Stimulated activated CD4-positive, alpha-beta T cell treated with anti-CD3 and anti-CD28 coated beads, Interleukin-1b, Interleukin-23, amount 100 ng/mL, for 48 hours (primary cell): ENCODE data around the gene CRYAB.

Experiments used
- DNase-seq: peaks from one replicate; pipeline ENCODE4 v3.0.0-alpha.2; 2020

The CRYAB gene, protein sequence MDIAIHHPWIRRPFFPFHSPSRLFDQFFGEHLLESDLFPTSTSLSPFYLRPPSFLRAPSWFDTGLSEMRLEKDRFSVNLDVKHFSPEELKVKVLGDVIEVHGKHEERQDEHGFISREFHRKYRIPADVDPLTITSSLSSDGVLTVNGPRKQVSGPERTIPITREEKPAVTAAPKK

DNA sequence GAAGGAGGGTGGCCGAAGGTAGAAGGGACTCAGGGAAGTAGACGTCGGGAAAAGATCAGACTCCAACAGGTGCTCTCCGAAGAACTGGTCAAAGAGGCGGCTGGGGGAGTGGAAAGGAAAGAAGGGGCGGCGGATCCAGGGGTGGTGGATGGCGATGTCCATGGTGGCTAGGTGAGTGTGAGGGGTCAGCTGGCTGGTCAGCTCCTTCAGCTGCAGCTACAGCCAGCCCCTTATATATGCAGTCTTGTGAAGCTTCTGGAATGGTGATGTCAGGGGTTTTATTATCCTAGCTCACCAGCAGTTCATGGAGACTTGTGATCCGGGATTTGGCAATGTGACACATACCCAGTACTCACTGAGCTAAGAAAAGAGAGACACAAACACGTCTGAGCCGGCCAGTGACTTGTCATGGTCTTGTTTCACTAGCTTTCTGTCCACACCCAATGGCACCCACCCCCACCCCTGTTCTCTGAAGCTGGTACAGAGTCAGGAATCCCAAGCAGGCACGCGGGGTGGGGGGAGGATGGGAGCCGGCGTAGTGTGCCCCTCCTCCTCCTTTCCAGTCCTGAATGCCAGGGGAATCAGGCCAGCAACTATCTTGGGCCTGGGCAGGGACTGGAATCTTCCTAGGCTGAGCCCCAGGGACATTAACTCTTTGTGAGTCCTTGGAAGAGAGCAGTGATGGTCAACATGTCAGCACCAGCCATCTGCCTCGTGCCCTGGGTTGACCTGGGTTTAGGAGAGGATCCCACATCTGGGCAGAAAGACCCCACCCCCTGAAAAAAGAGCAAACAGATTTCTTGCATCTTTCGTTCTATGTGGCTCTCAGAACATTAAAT lies at the start of gene CRYAB:
CRYAB (minus strand) TSS at position 208 of the 839 bp plus-strand sequence; CDS start at position 162, 46 bp downstream.
- no peak for DNase-seq

DNA sequence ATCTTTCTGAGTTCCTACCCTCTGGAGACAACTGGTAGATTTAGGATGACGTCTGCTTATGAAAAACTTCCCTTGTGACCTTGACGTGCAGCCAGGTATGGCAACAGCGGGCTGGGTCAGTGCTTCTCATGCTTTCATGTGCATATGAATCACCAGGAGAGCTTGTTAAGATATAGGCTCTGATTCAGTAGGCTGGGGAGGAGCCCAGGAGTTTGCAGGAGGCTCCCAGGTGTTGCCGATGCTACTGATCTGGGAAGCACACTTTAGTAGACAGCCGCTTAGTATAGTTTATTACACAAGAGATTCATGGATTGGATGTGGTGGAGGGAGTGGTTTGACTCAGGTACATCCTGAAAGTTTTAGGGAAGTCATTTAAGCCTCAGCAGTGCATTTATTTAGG lies 49.3 kb upstream of the CRYAB start:
- no peak for DNase-seq

DNA sequence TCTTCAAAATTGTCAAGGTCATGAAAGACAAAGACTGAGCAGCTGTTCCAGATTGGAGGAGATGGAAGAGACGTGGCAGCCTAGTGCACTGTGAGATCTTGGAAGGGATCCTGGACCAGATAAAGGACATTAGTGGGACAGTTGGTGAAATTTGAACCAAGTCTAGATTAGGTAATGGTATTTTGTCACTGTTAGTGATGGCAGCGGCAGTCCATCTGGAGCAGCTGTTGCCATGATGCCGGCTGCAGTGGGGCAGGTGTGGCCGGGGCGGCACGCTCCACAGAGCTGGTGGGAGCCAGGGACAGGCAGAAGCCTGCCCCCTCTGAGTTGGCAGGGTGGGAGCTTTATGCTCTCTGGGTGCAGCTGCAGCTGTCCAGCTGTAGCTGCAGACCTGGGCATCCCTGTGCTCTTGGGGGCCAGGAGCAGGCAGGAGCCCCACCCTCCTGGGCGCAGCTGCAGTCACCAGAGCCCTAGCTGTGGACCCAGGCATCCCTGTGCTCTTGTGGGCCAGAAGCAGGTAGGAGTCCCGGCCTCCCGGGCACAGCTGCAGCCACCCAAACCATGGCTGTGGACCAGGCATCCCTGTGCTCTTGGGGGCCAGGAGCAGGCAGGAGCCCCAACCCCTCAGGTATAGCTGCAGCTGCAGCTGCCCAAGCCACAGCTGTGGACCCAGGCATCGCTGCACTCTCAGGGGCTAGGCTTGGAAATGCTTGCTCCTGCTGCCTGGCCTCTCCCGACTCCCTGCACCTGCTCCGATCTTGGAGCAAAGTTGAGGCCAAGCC lies 46.3 kb upstream of the CRYAB start:
- DNase-seq, result no peak

DNA sequence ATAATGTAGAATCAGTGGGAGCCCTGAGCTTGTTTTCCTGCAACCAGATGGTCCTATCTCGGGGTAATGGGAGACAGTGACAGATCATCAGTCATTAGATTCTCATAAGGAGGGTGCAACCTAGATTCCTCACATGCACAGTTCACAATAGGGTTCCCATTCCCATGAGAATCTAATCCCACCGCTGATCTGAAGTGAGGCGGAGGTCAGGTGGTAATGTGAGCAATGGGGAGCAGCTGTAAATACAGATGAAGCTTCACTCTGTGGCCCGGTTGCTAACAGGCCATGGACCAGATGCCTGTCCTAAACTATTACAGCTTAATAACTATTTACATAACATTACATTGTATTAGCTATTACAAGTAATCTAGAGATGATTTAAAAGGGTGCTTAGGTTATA lies 42.6 kb upstream of the CRYAB start:
- no peak for DNase-seq

DNA sequence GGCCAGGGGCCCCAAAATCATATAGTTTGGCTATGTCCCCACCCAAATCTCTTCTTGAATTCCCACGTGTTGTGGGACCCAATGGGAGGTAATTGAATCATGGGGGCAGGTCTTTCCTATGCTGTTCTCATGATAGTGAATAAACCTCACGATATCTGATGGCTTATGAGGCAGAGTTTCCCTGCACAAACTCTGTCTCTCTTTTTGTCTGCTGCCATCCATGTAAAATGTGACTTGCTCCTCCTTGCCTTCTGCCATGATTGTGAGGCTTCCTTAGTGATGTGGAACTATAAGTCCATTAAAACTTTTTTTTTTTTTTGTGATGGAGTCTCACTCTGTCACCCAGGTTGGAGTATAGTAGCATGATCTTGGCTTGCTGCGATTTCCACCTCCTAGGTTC lies 40.0 kb upstream of the CRYAB start:
- no peak for DNase-seq

DNA sequence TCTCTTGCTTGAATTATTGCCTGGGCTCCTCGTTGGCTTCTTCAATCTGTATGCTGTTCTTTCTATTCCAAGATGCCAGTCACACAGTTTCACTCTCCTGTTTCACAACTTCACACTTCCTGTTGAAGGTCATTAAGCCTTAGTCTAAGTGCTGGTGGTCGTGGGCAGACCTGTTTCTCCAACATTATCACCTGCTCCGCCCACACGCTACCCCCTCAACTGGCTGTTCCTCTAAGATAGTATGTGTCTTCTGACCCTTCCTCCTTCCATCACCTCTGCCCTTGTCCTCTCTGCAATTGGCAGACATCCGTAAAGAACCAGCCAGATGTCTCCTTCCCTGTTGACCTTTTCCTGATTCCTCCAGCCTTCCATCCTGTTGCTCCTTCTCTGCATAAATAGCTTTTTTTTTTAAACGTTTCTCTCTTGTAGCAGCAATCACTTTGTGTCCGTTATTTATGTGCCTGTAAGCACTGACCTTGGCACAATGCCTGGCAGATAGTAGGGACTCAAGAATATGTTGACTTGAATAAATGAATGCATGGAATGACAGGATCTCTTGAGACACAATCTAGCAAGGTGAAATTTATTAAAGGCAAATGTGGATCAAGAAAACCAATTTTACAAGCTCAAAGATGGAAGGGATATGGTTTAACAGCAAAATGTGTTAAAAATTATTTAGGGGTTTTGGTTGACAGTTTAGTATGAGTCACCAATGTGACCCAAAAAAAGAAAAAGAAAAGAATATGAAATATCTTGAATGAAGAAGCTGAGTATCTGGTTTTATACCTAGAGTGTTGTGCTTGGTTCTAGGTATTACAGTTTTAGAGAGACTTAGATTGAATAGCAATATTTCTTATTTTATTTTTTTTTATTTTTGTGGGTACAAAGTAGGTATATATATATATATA lies 38.2 kb upstream of the CRYAB start:
- DNase-seq, result no peak

DNA sequence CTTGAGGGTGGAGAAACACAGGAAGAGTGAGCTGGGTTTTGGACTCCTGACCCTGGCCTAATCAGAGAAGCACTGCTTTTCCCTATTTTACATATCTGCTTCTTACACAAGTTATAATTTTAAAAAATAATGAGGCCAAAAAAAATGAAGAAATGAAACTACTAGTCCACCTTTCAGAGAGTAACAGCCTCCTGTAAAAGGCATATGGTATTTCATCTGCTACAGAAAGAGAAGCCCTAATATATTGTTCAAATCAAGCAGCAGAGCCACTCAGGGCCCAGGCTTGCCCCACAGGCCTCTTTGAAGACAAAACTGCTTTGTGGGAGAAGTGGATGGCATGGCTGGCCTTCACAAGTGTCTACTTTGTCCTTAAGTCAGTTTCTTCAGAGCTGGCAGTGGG lies 35.6 kb upstream of the CRYAB start:
- DNase-seq, result no peak

DNA sequence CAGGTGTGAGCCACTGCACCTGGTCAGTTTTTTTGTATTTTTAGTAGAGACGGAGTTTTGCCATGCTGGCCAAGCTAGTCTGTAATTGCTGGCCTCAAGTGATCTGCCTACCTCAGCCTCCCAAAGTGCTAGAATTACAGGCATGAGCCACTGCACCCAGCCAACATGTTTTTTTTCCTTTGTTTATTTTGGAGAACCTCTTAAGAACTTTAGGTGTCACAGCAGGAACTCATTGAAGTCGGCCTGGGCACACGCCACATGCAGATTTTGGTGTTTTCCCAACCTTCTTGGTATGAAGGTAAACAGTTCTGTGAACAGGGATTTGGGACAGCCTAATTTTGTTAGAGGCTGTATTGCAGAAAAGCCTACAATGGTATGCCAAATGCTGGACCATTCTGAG lies 34.9 kb upstream of the CRYAB start:
- DNase-seq, result no peak

DNA sequence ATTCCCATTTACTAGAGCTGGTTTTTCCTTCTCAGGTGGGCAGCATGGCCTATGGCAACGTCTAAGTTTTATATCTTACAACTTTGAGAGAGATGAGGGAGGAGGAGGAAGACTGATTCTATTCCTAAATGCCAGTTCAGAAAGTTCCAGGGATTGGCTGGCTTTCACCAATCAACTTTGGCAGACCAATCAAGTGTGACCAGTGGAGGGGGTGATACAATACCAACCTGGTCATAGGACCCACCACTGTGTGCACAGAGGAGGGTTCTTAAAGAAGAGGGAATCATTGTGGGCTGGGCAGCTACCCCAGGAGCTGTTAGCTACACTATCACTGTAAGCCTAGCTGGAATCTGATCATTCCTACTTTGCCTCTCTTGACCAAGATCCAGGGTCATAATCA lies 33.6 kb upstream of the CRYAB start:
- no peak for DNase-seq

DNA sequence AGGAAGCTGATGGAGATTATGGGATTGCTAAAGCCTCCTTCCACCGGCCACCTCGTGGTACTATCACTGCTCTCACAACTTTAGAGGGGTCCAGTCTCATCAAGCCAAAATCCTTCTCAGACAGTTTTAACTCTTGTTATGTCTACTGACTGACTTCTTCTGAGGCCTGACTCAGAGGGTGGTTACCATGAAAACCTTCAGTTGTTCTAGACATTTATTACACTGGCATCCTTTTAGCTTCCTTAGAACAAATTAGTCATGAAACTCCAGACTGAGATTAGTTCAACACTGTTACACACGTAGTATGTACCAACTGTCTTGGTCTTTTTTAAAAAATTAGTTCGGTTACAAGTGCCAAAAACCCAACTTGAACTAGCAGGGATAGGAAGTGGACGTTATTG lies 33.1 kb upstream of the CRYAB start:
- DNase-seq, result no peak

DNA sequence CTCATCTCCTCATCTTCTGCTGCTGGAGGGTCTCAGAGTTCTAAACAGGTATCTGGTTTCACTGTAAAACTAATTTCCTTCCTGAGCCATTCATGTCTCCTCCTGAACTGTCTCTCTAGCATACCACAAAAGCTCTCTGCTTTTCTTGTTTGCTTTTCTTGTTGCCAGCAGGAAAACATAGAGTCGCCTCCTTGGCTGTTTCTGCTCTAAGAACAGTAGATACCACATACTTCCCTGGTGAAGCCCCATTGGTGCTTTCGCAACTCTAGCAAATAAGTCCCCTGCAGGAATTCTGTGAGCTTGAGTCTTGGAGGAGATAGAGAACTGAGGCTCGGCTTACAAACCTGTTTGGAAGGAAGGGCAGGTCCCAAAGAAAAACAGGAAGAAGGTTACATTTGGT lies 32.6 kb upstream of the CRYAB start:
- no peak for DNase-seq

DNA sequence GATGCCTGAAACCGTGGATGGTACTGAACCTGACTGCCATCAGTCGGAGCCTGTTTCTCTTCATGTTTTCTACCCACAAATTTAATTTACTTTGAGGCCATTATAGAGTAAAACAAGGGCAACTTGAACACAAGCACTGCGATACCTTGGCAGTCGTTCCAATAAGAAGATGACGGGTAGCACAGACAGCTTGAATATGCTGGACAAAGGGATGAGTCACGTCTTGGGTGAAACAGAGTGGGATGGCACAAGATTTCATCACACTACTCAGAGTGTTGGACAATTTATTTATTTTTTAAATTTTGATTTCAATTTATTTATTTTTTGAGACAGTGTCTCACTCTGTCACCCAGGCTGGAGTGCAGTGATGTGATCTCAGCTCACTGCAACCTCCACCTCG lies 31.3 kb upstream of the CRYAB start:
- DNase-seq, result no peak

DNA sequence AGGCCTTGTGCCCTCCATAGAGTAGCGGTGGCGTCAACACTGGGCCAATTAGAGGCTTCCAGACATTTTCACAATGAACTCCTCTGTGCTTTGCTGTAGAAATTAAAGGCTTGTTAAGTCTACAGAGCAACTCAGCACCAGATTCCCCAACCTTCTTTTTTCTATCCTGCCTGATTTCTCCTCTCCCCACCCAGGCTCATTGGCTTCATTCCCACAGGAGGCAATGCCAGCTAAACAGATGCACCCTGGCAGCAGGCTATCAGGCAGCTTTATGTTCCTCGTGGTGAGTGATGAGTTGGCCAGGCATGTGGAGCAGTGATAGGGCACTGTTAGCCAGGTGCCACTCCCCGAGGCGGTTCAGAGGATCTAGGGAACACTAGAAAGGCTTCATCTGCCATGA lies 30.4 kb upstream of the CRYAB start:
- DNase-seq, result no peak

DNA sequence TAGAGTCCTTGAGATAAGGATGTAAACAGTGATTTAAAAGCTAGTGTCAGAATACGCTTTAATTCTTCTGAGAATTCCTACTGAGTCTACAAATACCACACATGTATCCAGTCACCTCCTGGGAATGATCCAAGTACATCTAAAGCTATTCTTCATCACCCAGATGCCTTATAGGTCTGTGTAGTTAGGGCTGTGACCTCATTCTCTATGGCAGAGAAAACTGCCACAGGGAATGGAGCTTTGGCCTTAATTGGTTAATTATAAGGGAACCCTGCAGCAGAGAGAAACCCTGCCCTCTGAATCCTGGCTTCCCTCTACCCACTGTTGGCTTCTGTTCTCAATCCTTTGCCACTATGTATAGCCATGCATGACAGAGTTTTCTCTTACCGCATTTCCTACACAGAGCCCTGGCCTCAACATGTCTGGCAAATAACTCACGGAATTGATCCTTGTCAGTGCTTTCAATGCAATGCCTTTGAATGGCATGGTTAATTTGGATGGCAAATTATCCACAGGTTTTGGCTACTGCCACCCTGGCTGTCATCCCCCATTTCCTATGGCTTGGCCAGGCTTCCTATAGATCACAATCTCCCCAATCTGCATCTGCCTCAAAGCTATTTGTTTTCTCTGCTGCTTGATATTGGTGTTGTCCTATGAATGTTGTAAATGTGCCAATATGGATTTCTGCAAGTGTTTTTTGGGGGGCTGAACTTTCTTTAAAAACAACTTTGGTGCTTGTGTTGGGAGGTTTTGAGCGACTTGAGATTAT lies 28.4 kb upstream of the CRYAB start:
- DNase-seq, result no peak

DNA sequence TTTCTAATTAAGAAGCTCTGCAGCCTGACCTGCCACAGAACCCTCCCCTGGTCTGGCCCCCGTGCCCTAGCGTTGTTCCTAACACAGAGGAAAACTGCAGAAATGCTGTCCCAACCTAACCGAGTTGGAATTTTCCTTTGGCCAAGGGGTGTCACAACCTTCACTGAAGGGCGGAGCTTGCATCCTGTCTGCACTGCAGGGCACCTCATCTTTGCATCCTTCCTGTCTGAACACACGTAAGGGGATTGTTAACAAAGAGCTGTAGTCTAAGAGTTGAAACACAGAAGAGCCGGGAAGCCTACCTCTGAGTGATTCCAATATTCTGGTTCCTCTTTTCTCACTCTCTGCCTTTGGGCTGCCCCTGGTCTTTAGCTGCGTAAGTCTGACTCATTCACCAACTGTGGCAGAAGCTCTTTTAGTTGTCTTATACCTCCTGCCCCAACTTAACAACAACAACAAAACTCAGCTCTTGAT lies 27.2 kb upstream of the CRYAB start:
- peak; percentile 65 for DNase-seq

DNA sequence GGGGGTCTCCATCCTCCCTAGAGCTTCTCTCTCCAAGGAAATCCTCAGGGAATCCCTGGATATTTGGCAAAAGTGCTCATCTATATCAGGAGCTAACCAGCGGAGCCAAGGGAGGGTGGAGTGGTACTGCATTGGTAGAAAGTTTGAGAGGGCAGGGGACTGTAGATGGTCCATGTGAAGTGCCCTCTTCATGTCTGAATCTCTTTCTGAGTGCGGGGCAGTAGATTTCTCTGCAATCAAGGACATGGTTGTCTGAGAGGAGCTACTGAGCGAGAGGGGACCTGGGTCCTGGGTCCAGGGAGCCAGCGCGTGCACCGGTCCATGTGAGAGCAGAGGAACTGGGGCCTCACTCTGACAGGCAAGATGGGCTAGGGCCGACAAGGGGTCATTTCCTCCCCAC lies 26.3 kb upstream of the CRYAB start:
- DNase-seq, result no peak

DNA sequence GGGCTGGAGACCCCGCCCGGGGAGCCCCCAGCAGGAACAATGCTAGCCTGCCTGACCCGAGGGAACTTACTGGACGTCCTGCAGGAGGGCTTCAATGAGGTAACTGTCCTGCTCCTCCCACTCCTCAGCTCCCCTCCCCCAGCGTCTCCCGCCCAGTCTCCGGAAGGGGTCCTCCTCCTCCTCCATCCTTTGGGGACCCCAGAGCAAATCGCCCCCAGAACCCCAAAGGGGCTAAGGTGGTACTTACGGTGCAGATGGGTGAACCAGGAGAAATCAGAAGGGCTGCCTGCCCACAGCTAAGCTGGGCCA lies 25.8 kb upstream of the CRYAB start:
- DNase-seq, result no peak

DNA sequence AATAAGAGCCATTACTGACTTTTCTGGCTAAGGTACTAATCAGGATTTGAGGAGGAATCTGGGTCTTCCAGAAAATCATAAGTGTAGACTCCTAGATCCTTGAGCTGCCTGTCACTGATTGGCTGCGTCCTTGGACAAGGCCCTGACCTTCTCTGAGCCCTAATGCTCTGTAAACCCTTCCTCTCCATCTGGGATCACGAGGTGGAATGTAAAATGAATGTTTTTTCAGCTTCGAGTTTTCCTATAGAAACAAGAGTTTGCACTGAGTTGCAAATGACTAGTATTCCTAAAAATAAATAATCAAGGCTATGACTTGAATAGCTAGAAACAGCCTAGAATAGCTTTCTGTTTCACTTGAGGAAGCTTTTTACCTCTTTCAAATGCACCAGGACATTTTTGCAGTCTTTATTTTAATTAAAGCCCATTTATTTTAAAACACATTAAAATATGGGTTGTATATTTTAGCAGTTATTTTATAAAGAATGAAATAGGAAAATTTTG lies 24.5 kb upstream of the CRYAB start:
- DNase-seq, result no peak

DNA sequence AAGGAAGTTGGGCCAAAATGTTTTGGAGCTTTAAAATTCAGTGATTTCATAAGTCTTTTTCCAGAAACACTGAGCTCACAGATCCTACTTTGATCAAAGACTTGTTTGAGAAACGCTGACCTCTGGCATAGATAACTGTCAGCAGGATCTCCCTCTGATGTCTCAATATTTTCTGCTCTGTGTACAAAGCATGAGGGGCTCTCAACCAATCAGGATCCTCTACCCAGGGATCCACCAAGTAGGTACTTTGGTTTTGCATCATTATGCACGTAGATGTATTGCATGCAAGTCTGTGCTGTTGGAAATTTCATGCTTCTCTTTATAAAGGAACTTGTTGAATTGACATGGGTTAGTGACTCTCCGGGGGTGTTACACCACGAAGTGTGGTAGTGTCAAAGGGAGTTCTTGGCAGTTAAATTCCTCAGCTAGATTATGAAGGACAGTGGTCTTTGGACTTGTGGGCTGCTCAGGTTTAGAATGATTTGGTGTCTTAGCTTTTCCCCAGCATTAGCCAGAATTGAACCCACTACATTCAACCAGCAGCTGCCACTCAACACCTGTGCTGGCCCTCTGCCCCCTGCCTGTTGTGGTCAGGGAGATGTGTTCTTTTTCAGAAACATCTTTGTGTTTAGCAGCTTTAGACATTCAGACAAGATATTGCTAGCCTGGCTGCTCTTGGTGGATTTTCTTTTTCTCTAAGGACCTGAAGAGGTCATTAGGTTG lies 23.9 kb upstream of the CRYAB start:
- no peak for DNase-seq

DNA sequence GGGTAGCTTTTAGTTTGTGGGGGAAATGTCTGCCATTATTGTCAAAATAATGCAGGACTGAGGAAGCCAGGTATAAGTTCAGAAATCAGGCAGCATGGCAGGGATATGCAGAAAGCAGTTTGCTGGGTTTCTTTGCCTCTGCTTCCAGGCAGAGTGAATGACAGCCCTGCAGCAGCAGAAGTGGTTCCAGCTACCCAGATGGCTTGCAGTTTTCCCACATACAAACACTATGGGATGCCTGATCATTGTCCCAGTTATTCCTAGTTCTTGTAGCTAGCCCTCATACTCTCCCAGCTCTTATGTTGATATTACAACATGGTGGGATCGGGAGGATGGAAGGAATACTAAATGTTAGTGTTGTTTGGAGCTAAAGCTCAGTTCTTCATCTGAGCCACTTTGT lies 22.7 kb upstream of the CRYAB start:
- DNase-seq, result no peak

DNA sequence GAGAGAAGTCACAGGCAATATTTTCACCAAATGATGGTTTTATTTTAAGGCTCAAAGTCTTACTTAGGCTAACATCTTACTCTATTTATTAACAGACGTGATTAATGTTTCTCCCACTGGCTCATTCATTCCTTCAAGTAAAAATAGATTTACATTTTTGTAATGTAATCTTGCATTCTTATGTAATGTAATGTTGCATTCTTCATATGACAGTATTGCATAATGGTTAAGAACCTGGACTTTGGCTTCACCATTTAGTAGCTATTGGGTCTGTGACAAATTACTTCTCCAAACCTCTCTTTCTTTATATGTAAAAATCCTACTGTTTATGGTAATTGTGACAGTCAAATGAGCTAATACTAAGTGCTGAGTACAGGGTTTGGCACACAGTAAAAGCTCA lies 22.3 kb upstream of the CRYAB start:
- DNase-seq, result no peak
